HG03025 (cell line): Measurements from ENCODE around the gene SMOC2.

Experiments used
- ATAC-seq: cut with Tn5 transposase; IDR thresholded peaks from one replicate; pipeline ENCODE4 v1.9.1; 2021; ENCODE audit warnings: mild to moderate bottlenecking, moderate library complexity; ENCODE audit not compliant: unreplicated experiment, low FRiP score

The SMOC2 gene

DNA sequence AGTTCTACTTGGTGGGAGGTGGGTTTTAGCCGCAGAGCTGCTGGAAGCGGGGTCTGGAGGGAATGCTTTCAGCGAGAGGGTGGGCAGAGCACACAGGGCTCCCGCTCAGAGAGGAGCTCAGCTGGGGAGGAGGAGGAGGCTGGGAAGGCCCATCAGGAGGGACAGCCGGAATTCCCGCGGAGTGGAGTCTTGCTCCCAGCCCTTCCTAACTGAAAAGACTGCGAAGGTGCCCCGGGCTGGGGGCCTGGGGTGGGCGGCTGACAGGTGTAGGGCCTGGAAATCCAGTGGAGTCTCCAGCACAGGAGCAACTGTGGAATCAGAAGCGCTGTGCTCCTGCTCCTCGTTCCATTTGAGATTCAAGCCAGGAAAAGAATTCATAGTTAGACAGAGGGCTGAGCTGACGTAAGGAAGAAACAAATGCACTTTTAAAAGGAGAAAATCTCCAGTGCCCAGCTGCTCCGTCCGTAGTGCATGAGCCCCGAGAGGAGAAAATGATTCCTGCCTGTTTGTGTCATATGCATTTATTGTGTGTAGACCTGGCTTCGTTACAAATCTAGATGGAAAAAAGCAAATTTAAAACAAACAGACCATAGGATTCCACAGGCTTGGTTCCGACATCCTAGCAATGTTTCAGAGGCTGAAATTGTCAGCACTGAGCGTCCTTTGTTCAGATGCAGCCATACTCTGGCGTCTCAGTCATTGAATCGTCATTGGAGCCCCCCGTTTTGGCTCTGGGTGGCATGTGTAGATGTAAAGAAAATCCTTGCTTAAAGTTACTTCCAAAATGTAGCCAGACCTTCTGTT lies 197.7 kb downstream of the SMOC2 start:
- ATAC-seq, result no peak

- ATAC-seq, result no peak
These were observed 199.2 kb downstream of the SMOC2 start for GRCh38 chr6:168640181-168640580.

- ATAC-seq, result no peak
These were observed 199.8 kb downstream of the SMOC2 start for GRCh38 chr6:168640768-168641167.

- no peak for ATAC-seq
These were observed 200.5 kb downstream of the SMOC2 start for GRCh38 chr6:168641446-168641845.

- ATAC-seq, result no peak
These were observed 202.4 kb downstream of the SMOC2 start for GRCh38 chr6:168643401-168643800.

- ATAC-seq, result no peak
These were observed 204.3 kb downstream of the SMOC2 start for GRCh38 chr6:168645326-168645725.

DNA sequence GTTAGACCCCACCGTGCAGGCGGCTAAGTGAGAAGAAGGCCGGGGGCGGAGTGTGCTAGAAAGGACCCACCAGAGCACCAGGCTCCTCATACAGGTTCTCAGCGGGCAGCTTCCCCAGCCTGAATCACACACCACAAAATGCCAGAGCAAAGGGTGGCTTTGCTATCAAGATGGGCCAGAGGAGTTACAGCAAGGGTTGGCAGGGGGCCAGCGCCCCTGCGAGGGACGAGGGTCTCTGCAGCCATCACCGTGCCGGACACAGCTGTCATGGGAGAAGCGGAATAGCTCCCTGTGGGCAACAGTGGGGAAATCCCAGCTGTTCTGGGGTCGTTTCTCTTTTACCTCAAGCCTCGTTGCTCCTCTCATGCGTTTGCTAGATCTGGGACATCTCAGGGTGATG lies 206.3 kb downstream of the SMOC2 start:
- ATAC-seq, result no peak

GRCh38 chr6:168648240-168649125 lies 207.5 kb downstream of the SMOC2 start:
- no peak for ATAC-seq

DNA sequence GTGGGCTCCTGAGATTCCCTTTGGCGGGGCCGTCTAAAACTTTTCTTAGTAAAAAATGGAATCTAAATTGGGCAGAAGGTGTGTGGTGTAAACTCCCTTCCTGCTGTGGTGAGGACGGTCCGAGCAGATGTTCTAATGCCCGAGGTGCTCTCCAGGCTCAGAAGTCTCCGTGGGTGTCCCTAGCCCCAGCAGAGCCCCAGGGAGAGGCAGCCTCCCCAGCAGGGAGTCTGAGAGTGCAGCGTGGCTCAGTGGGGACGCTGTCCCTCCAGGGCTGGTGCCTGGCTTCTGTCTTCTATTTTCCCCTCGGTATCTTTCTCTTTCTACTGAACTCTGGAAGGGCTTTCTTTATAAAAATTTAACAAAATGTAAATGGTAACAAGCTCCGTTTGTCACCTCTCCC lies 208.2 kb downstream of the SMOC2 start:
- ATAC-seq, result no peak

DNA sequence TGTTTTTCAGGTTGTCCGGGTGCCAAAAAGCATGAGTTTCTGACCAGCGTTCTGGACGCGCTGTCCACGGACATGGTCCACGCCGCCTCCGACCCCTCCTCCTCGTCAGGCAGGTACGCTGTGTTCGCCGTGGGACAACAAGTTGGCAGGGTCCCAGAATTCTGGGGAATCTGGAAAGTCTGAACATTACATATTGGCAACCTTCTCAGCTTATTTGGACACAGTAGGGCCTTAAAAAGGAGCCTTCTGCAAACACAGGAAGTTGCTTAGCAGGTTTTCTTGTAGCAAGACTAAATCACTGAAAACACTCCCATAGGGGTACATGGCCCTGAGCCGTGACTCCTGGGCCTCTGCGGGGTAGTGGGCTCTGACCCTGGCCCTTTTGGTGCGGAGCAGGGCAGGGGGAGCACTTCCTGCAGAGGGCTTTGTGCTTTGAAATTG lies 209.7 kb downstream of the SMOC2 start:
- ATAC-seq, result no peak

DNA sequence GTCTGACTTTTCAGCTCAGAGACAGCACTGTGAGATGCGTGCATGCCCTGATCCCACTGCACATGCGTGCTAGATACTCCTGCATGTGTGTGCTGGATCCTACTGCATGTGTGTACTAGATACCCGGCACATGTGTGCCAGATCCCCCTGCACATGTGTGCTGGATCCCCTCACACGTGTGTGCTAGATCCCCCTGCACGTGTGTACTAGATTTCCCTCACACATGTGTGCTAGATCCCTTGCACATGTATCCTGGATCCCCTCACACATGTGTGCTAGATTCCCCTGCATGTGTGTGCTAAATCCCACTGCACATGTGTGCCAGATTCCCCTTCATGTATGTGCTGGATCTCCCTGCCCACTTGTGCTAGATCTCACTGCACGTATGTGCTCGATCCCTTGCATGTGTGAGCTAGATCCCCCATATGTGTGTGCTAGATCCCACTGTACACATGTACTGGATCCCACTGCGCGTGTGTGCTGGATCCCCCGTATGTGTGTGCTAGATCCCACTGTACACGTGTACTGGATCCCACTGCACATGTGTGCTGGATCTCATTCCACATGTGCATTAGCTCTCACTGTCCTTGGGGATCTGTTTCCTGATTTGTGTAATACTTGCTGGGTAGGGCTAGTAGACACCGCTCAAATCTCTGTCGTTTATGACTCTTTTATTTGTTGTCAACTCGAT lies 214.6 kb downstream of the SMOC2 start:
- no peak for ATAC-seq

GRCh38 chr6:168658059-168658458 lies 217.1 kb downstream of the SMOC2 start:
- ATAC-seq, result no peak

DNA sequence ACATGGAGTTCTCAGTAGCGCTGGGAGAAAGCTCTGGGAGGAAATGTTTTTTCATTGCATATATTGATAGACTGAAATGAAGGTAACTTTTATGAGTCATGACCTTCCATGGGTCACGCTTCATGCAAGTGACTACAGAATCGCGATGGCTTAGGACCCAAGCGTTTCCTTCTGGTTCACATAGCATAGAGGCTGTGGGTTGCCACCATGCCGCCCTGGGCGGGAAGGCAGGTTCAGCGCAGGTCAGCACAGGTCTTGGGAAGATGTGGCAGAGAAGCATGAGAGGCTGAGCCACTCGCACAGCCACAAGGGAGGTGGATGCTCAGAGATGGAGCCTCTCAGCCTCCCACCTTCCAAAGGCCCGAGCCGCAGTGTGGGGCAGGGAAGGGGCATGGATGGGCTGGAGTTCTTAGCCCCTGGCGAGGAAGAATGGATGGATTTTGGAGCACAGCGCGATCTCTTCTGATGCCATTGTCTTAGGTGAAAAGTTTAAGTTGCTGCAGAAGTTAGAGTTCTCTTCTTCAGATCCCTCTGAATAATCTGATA lies 219.5 kb downstream of the SMOC2 start:
- no peak for ATAC-seq

- no peak for ATAC-seq
These were observed 221.4 kb downstream of the SMOC2 start for GRCh38 chr6:168662301-168662936.

DNA sequence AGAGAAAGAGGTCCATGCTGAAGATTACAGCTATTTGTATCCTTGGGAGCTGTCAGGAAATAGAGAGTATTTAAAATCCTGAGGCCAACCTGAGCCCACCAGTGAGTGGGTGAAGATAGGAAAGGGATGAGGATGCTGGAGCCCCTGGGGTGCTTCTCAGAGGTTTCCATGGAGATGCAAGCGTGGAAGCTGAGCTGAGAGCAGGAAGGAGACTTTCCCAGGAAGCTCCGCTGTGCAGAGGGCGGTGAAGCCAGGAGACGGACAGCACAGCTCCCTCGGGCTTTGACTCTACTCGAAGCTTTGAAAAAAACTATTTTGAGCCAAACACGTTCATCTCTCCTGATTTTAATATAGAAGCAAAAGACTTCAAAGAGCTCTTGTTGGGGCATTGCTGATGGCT lies 222.1 kb downstream of the SMOC2 start:
- ATAC-seq, result no peak

DNA sequence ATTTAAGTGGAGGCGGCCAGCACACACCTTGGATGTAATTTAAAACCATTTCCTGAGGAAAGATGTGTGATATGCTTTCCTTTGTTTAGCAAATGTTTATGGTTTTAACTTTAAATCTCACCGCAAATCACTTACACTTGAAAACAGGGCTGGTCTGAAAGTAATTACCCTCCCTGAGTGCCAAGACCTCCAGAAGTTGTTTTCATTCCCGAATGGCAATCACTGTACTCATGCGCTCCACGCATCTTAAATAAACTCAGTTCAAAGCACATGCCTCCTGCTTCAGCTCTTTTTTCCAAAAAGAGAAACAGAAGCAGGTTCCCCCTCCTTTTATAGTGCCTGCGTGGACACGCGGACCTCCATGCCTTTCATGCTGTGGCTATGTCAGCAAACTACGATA lies 224.0 kb downstream of the SMOC2 start:
- no peak for ATAC-seq

DNA sequence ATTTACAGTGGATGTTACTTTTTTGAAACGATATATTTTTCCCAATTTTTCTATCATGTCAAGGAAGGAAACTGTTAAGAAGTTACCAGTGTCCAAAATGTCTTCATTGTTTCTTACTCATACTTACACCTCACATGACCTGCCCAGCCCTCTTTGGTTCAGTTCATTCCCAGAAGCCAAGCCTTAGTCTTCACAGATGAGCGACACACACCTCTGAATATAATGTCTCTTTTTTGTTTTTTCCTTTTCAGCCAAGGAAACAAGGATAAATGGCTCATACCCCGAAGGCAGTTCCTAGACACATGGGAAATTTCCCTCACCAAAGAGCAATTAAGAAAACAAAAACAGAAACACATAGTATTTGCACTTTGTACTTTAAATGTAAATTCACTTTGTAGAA lies 225.2 kb downstream of the SMOC2 start:
- ATAC-seq, result no peak

GRCh38 chr6:168666699-168667427 lies 225.9 kb downstream of the SMOC2 start:
- ATAC-seq, result no peak

- no peak for ATAC-seq
These were observed 226.4 kb downstream of the SMOC2 start for GRCh38 chr6:168667428-168667805.
